GM21423 (cell line): ENCODE measurements around the gene ADGRA3.
A peak's percentile ranks its signal among the peaks of the same experiment; 100 is the strongest.

Source experiments
- ATAC-seq: cut with Tn5 transposase; IDR thresholded peaks from one replicate; pipeline ENCODE4 v1.9.1; 2021; ENCODE audit warnings: mild to moderate bottlenecking, moderate library complexity; ENCODE audit not compliant: unreplicated experiment

Gene ADGRA3

GRCh38 chr4:22514001-22514400 is 1.9 kb downstream of the ADGRA3 start:
- no peak for ATAC-seq

- no peak for ATAC-seq
Measured at GRCh38 chr4:22512306-22512705, 3.6 kb downstream of the ADGRA3 start.

- ATAC-seq, result no peak
Measured at GRCh38 chr4:22510750-22511149, 5.1 kb downstream of the ADGRA3 start.

GRCh38 chr4:22508376-22508775 is 7.5 kb downstream of the ADGRA3 start:
- ATAC-seq, result no peak

GRCh38 chr4:22504922-22505321 is 10.9 kb downstream of the ADGRA3 start:
- ATAC-seq, result no peak

GRCh38 chr4:22504447-22504846 is 11.4 kb downstream of the ADGRA3 start:
- no peak for ATAC-seq

- no peak for ATAC-seq
Measured at GRCh38 chr4:22502895-22503814, 12.7 kb downstream of the ADGRA3 start.

GRCh38 chr4:22501715-22502095 is 14.2 kb downstream of the ADGRA3 start:
- ATAC-seq, result no peak

- ATAC-seq, result peak; percentile 51
Measured at GRCh38 chr4:22500831-22501714, 14.8 kb downstream of the ADGRA3 start.

GRCh38 chr4:22500128-22500611 is 15.7 kb downstream of the ADGRA3 start:
- no peak for ATAC-seq

GRCh38 chr4:22498866-22499265 is 17.0 kb downstream of the ADGRA3 start:
- no peak for ATAC-seq

GRCh38 chr4:22496165-22496813 is 19.6 kb downstream of the ADGRA3 start:
- no peak for ATAC-seq

- ATAC-seq, result no peak
Measured at GRCh38 chr4:22493523-22493922, 22.3 kb downstream of the ADGRA3 start.

GRCh38 chr4:22492987-22493386 is 22.9 kb downstream of the ADGRA3 start:
- ATAC-seq, result no peak

GRCh38 chr4:22491939-22492338 is 23.9 kb downstream of the ADGRA3 start:
- ATAC-seq, result no peak

- ATAC-seq, result no peak
Measured at GRCh38 chr4:22490718-22491315, 25.0 kb downstream of the ADGRA3 start.

GRCh38 chr4:22488106-22488505 is 27.8 kb downstream of the ADGRA3 start:
- no peak for ATAC-seq

- no peak for ATAC-seq
Measured at GRCh38 chr4:22487328-22487727, 28.5 kb downstream of the ADGRA3 start.

- ATAC-seq, result no peak
Measured at GRCh38 chr4:22486276-22486675, 29.6 kb downstream of the ADGRA3 start.

GRCh38 chr4:22485737-22486136 is 30.1 kb downstream of the ADGRA3 start:
- ATAC-seq, result no peak

- ATAC-seq, result no peak
Measured at GRCh38 chr4:22483551-22483981, 32.3 kb downstream of the ADGRA3 start.
